HG02623 (cell line): ENCODE data around the gene NPR1.
"Not testable (repeated sequence)": the region's sequence is repeated elsewhere in the genome, so short reads cannot be mapped to it uniquely, and the experiment has no call there.

Source experiments
- ATAC-seq: cut with Tn5 transposase; IDR thresholded peaks from one replicate; pipeline ENCODE4 v1.9.1; 2021; ENCODE audit warnings: moderate library complexity; ENCODE audit not compliant: unreplicated experiment

The NPR1 gene

GRCh38 chr1:153678519-153679336, at the start of gene NPR1:
TSS of gene NPR1 (plus strand) at chr1:153678688. CDS start at chr1:153679109, 421 bp downstream.
- no peak for ATAC-seq

DNA sequence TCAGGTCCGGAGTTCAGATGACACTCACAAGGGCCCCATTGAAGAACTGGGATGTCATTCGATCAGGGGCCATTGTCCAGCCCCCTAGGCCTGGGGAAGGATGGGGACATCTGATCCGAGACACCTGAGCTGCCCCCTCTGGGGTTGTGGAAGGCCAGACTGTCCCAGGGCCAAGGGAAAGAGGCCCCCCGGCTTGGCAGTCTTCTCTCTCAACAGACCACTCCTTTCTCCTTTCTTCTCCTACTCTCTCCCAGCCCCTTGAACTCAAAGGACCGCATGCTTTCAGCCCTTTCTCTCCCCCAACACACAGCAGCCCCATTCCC, 49.2 kb upstream of the NPR1 start:
- ATAC-seq: no peak

GRCh38 chr1:153629971-153630370, 48.5 kb upstream of the NPR1 start:
- no peak for ATAC-seq

DNA sequence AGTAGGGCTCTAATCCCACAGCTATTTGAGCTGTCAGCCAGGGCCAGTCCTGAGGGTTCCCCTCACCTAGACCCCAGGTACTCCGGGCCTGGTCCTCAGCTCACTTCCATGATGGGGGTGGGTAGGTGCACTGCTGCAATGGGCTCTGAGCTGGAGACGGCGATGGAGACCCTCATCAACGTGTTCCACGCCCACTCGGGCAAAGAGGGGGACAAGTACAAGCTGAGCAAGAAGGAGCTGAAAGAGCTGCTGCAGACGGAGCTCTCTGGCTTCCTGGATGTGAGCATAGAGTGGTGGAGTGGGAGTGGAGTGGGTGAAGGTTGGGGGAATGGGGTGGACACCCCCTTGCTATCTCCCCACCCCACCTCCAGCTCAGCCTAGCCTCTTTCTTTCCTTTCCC, 48.1 kb upstream of the NPR1 start:
- no peak for ATAC-seq

GRCh38 chr1:153631047-153632022, 47.2 kb upstream of the NPR1 start:
- ATAC-seq: no peak

DNA sequence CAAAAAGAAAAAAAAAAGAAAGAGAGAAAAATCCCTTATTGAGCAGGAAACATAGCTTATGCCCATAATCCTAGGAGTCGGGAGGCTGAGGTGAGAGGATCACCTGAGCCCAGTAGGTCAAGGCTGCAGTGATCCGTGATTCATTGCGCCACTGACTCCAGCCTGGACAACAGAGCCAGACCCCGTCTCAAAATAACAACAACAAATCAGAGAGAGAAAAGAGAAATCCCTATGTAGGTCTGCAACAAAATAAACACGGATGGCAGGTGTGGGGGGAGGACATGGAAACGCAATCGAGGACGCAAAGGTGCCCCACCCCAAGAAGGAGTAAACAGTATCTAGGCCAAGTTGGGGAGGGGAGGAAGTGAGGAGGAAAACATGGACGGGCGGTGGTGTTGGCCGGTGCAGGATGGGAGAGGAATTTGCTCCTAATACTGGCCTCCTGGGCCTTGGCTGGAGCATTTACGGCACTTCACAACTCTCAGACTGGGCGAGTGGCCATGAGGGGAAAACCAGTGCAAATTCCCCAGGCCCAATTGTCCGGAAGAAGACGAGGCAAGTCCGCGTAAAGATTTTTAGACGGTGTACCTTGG, 45.2 kb upstream of the NPR1 start:
- ATAC-seq: no peak

DNA sequence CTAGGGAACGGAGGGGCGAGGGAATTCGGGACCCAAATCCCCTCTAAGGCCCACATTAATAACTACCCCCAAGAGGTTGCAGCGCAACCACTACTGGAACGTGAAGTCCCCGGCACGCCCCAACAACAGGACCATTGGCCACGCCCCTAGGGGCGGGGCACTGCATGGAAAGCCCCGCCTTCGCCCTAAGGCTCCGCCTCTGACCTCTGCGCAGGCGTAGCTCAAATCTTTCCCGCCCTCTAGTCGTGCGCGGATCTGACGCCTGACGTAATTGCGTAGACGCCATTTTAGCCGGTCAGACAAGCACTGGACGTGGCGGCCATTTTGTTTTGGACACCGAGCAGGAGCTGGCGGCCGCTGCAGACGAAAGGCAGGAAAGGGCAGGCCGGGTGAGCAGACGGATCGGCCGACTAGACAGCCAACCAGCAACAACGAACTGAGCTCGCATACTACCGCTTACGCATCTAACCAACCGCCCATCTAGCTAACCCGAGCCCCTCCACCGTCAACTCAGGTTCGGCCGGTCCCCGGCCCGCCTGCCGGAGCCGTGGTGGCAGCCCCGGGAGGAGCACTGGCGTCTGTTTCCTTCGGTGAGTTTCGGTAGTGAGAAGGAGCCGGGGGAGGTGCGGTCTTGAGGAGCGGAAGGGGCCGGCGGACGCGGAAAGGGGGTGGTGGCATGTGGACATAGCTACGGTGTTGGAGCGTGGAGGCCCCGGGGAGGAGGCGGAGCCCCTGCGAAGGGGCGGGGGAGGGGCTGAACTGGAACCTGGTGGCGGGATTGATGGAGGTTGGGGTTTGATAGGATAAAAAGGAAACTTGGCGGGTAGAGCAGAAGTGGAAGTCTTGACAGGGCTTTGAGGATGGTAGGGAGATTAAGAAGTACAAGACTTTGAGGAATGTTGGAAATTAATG, 44.5 kb upstream of the NPR1 start, which contains the start of gene CHTOP:
CHTOP (plus strand) TSS at position 313 of the 912 bp plus-strand sequence. CDS start 2,523 bp downstream, outside the sequence.
- ATAC-seq: peak; percentile 84

DNA sequence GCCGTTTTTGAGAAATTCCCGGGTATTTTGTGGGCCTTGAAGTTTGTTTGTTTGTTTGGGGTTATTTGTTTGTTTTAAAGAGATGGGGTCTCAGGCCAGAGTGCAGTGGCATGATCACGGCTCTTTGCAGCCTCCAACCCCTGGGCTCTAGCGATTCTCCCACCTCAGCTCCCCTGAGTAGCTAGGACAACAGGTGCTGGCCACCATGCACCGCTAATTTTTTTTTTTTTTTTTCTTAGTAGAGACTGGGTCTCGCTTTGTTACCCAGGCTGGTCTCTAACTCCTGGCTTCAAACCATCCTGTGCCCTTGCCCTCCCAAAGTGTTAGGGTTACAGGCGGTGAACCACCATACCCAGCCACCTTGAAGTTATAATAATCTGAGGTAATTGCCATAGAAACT, 42.6 kb upstream of the NPR1 start:
- ATAC-seq: no peak

GRCh38 chr1:153636312-153636711, 42.2 kb upstream of the NPR1 start:
- no peak for ATAC-seq

GRCh38 chr1:153638261-153638660, 40.2 kb upstream of the NPR1 start:
- ATAC-seq: no peak

- ATAC-seq: no peak
Measured at GRCh38 chr1:153639280-153639679, 39.2 kb upstream of the NPR1 start.

GRCh38 chr1:153640213-153640612, 38.3 kb upstream of the NPR1 start:
- not testable (repeated sequence) for ATAC-seq

DNA sequence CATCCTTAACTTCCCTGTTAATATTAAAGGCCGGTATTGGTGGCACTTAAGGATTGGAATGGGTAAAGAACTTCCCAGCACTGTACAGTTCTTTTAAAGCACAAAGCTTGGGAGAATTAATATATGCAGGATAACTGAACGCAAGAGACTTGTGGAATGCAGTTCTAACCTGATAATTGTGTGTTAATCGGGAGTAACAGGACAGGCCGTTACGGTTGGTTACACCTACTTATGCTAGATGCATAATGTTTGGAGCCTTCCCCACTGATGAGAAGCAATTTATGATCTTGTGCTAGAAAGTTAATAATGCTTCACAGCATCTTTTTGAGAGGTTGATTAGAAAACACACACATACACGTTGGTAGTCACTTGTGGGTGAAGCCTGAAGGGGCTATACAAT, 37.6 kb upstream of the NPR1 start:
- no peak for ATAC-seq

DNA sequence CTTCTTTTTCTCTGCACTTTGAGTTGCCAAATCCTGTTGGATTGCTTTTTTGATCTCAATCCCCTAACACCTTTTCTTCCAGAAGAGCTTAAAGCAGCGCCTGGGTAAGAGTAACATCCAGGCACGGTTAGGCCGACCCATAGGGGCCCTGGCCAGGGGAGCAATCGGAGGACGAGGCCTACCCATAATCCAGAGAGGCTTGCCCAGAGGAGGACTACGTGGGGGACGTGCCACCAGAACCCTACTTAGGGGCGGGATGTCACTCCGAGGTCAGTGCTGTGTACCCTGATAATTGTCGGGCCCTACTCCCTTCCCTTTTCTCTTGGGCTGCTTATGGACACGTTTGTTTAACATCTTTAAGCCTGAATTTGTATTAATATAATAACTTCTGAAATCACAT, 36.3 kb upstream of the NPR1 start:
- ATAC-seq: no peak

DNA sequence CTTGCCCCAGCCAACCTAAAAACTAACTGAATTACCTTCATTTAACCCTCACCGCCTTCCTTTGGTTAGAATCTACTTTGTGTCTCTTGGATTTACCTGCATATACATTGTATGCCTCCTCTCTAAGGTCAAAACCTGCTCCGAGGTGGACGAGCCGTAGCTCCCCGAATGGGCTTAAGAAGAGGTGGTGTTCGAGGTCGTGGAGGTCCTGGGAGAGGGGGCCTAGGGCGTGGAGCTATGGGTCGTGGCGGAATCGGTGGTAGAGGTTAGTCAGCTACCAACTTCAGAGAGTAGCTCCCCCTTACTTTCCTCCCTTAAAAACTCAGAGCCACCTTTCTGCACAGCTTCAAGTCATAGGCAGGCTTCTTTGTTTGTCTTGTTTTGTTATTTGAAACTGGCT, 35.4 kb upstream of the NPR1 start:
- ATAC-seq: no peak

DNA sequence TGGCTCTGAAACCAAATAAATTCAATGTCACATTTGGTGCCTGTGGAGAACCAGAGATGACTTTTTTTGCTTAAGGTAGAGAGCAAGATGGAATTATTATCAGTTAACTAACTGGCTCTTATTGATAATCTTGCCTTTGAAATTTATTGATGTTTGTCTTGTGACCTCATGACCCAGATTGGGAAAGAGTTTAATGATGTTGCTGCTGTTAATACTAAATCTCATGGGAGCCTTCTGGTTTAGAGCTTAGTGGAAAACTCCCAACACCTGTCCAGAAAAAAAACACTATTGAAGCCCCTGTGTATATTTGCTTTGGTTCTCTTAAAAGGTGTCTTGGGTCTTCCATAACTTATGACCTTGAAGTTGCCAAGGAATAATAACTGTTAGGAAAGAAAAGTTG, 34.7 kb upstream of the NPR1 start:
- no peak for ATAC-seq

DNA sequence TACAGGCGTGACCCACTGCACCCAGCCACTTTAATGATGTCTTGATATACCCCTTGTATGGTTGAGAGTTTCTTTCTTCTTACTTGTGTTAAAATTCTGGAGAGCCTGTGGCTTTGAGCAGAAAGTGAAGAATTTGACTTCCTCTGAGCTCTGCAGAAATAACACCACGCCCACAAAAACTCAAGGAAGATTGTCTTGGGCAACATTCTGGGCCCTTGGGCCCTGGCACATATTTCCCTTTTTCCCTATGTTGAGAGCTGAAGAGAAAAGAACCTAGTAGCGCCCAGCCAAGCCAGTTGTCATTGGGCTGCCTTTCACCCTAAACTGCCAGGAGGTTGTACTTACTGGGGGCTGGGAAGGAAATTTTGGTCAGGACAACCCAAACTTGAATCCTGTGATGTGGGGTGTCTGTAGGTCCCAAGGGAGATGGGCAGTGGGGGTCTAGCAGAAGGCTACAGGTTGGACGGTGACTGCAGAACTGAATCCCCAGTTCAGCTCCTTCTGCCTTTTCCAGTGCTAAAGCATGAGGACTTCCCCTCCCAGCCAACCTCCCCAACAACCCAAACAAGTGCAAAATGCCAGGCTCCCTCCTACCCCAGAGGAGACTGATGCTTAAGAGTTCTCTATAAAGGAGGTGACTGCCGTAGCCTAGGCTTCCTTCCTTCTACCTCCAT, 31.7 kb upstream of the NPR1 start:
- no peak for ATAC-seq

- ATAC-seq: no peak
Measured at GRCh38 chr1:153647346-153647714, 31.2 kb upstream of the NPR1 start.

DNA sequence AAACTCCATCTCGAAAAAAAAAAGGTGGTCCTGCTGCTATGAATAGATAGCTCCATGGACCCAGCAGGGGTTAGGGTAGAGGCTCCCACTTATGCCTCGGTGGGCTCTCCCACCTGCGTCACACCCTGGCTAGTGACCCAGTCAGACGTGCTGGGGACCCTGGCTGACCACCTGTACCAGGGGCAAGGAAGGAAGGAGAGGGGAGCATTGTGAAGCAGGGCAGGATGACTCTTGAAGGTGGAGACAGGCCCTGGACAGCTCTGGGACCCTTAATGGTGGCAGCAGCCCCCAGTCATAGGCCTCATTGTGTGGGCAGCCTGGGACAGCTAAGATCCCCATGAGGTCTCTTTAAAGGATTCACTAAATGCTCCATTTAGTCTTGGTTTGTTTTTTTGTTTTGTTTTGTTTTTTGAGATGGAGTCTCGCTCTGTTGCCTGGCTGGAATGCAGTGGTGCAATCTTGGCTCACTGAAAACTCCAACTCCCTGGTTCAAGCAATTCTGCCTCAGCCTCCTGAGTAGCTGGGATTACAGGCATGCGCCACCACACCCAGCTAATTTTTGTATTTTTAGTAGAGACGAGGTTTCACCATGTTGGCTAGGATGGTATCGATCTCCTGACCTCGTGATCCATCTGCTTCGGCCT, 30.4 kb upstream of the NPR1 start:
- ATAC-seq: no peak
